ENCODE results near the gene DISP3.

GRCh38 chr1:11494771-11495170, 15.8 kb downstream of the DISP3 start:
- no peak for TF ChIP-seq POLR2A (IDR thresholded peaks at IDR 0.05; ENCODE audit: low read depth, low read length)
- no peak for TF ChIP-seq CTCF (conservative IDR thresholded peaks at IDR 0.05; ENCODE audit: low read depth, low read length)
- no peak for TF ChIP-seq CHD1 (IDR thresholded peaks at IDR 0.05; ENCODE audit: low read depth, low read length)

All from IMR-90 (cell line).